Measurements from ENCODE around the gene SPPL3.

Gene SPPL3

DNA sequence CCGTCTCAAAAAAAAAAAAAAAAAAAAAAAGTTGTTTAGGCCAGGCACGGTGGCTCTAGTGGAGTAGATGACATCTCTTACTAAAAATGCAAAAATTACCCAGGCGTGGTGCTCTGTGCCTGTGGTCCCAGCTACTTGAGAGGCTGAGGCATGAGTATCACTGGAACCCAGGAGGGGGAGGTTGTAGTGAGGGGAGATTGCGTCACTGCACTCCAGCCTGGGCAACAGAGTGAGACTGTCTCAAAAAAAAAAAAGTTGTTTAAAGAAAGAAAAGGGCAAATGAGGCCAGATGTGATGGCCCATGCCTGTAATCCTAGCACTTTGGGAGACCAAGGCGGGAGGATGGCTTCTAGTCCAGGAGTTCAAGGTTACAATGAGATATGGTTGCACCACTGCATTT lies 36.6 kb upstream of the SPPL3 start:
- TF ChIP-seq, protein P1, sequence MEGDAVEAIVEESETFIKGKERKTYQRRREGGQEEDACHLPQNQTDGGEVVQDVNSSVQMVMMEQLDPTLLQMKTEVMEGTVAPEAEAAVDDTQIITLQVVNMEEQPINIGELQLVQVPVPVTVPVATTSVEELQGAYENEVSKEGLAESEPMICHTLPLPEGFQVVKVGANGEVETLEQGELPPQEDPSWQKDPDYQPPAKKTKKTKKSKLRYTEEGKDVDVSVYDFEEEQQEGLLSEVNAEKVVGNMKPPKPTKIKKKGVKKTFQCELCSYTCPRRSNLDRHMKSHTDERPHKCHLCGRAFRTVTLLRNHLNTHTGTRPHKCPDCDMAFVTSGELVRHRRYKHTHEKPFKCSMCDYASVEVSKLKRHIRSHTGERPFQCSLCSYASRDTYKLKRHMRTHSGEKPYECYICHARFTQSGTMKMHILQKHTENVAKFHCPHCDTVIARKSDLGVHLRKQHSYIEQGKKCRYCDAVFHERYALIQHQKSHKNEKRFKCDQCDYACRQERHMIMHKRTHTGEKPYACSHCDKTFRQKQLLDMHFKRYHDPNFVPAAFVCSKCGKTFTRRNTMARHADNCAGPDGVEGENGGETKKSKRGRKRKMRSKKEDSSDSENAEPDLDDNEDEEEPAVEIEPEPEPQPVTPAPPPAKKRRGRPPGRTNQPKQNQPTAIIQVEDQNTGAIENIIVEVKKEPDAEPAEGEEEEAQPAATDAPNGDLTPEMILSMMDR (conservative IDR thresholded peaks at IDR 0.05), result no peak
- H3K27ac ChIP-seq, result no peak overlapping the region

GRCh38 chr12:120940006-120940405 lies 35.8 kb upstream of the SPPL3 start:
- TF ChIP-seq, protein P1 (conservative IDR thresholded peaks at IDR 0.05), result no peak
- no peak overlapping the region for H3K27ac ChIP-seq

- TF ChIP-seq, protein P1 (conservative IDR thresholded peaks at IDR 0.05), result no peak
Observed at GRCh38 chr12:120939523-120939922, 35.4 kb upstream of the SPPL3 start.

DNA sequence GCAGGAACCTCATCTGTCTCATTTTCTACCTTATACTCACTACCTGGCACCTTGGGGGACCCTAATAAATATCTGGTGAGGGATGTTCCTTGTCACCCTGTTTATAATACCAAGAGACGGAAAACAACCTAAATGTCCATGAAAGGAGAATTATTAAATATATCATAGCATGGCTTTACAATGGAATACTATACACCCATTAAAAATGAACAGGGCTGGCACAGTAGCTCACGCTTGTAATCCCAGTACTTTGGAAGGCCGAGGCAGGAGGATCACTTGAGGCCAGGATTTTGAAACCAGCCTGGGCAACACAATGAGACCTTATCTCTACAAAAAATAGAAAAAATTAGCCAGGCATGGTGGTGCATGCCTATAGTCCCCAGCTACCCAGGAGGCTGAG lies 34.3 kb upstream of the SPPL3 start:
- TF ChIP-seq, protein P1 (conservative IDR thresholded peaks at IDR 0.05), result no peak
- H3K27ac ChIP-seq, result no peak overlapping the region

More at GRCh38 chr12:120939523-120939922, 35.4 kb upstream of the SPPL3 start:
- H3K27ac ChIP-seq, result no peak overlapping the region

DNA sequence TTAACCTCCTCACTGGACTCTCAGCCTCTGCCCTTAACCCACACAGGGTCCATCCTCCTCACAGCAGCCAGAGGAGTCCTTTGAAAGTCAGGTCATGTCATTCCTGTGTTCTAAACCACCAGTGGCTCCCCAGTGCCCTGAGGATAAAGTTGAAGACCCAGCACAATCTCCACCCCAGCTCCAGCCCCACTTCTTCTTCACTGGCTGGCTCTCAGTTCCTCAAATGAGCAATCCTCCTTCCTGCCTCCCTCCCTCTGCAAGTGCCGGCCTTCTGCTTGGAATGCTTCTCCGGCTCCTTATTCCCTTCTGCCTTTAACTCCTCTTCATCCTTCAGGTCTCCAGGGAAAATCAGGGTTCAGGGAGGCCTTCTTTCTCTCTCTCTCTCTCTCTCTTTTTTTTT lies 32.0 kb upstream of the SPPL3 start:
- TF ChIP-seq, protein P1 (conservative IDR thresholded peaks at IDR 0.05), result no peak
- no peak overlapping the region for H3K27ac ChIP-seq

- TF ChIP-seq, protein P1 (conservative IDR thresholded peaks at IDR 0.05), result no peak
- no peak overlapping the region for H3K27ac ChIP-seq
Observed at GRCh38 chr12:120933786-120934185, 29.6 kb upstream of the SPPL3 start.

DNA sequence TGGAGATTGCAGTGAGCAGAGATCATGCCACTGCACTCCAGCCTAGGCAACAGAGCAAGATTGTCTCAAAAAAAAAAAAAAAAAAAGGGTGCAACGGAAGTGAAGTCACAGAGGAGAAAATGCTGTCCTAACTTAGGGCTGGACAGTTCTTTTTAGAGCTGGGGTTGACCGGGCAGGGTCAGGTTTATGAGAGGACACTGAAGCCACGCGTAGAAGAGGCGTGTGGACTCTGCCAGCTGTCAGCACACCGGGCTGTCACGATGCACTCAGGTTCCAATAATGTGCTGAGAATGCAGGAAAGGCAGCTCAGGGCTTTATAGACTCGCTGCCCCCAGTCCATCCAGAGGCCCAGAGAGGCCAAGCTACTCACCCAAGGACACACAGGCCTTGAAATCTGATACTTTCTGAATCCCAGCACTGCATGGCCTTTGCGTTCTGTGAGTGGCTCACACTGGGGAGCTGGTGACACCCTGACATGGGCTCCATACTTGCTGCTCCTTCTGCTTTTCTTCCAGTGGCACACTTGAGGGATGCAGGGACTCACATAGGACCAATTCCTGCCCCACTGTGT lies 28.9 kb upstream of the SPPL3 start:
- TF ChIP-seq, protein P1 (conservative IDR thresholded peaks at IDR 0.05), result no peak

More for the DNA sequence above, 28.9 kb upstream of the SPPL3 start:
- H3K27ac ChIP-seq, result no peak overlapping the region
